NCI-H2029 (cell line): Measurements from ENCODE around the gene SYT8.
A peak's percentile ranks its signal among the peaks of the same experiment; 100 is the strongest.

Experiments used
- DNase-seq: peaks from one replicate; lab custom pipeline; 2025; lab: John Stamatoyannopoulos, UW

Gene SYT8

GRCh38 chr11:1860108-1860507 lies 25.3 kb downstream of the SYT8 start:
- no peak for DNase-seq

- DNase-seq: no peak
Measured at GRCh38 chr11:1861435-1862411, 26.9 kb downstream of the SYT8 start.

- DNase-seq: no peak
Measured at GRCh38 chr11:1862588-1863351, 28.0 kb downstream of the SYT8 start.

- DNase-seq: peak; percentile 53
Measured at GRCh38 chr11:1863352-1864216, 28.8 kb downstream of the SYT8 start.

GRCh38 chr11:1864231-1864630 lies 29.4 kb downstream of the SYT8 start:
- DNase-seq: no peak

- peak; percentile 35 for DNase-seq
Measured at GRCh38 chr11:1864831-1865665, 30.3 kb downstream of the SYT8 start.

- DNase-seq: no peak
Measured at GRCh38 chr11:1866226-1866625, 31.4 kb downstream of the SYT8 start.

GRCh38 chr11:1866776-1867175 lies 32.0 kb downstream of the SYT8 start:
- DNase-seq: no peak

- no peak for DNase-seq
Measured at GRCh38 chr11:1867381-1867780, 32.6 kb downstream of the SYT8 start.

- no peak for DNase-seq
Measured at GRCh38 chr11:1868056-1868635, 33.4 kb downstream of the SYT8 start.

- no peak for DNase-seq
Measured at GRCh38 chr11:1868636-1869291, 34.0 kb downstream of the SYT8 start.

GRCh38 chr11:1869427-1870325 lies 34.9 kb downstream of the SYT8 start:
- DNase-seq: no peak

GRCh38 chr11:1870326-1870696 lies 35.5 kb downstream of the SYT8 start:
- no peak for DNase-seq

GRCh38 chr11:1870721-1871466 lies 36.1 kb downstream of the SYT8 start:
- DNase-seq: no peak

GRCh38 chr11:1871531-1871930 lies 36.7 kb downstream of the SYT8 start:
- DNase-seq: no peak

- no peak for DNase-seq
Measured at GRCh38 chr11:1872267-1872985, 37.6 kb downstream of the SYT8 start.

- DNase-seq: no peak
Measured at GRCh38 chr11:1873048-1873812, 38.4 kb downstream of the SYT8 start.
